Tibial nerve (tissue), 4 donors: ENCODE measurements around the gene TWSG1. TPM values are rescaled to one million over a fixed set of nuclear protein-coding genes. Genes with fewer than 3 reads are reported as not detected.

ENCODE experiments used
- DNase-seq, 2 donors: peaks; one replicate each; pipeline ENCODE4 v3.0.0-alpha.2; 2019; ENCODE audit warnings: low spot score in 2 of 2
- H3K27ac ChIP-seq, 4 donors: fragments of 200-600 bp; sonication (generic) in 3 of 4; one replicate each; pipeline ENCODE4 v1.5.1; 2017 to 2019; ENCODE audit warnings: mild to moderate bottlenecking in 1 of 4
- H3K27me3 ChIP-seq, 2 donors: fragments of 200-600 bp; sonication (generic) in 1 of 2; one replicate each; pipeline versions ENCODE4 v1.5.1 to v1.6.0; 2017 to 2019
- H3K36me3 ChIP-seq, 3 donors: fragments of 200-600 bp; sonication (generic); one replicate each; pipeline ENCODE4 v1.5.1; 2018 to 2019
- H3K4me1 ChIP-seq, 4 donors: fragments of 200-600 bp; sonication (generic) in 3 of 4; one replicate each; pipeline ENCODE4 v1.5.1; 2017 to 2019
- H3K4me3 ChIP-seq, 4 donors: fragments of 200-600 bp; sonication (generic) in 3 of 4; one replicate each; pipeline ENCODE4 v1.5.1; 2017 to 2019; ENCODE audit warnings: mild to moderate bottlenecking in 1 of 4, moderate library complexity in 1 of 4
- H3K9me3 ChIP-seq, 4 donors: fragments of 200-600 bp; sonication (generic) in 3 of 4; one replicate each; pipeline ENCODE4 v1.5.1; 2017 to 2019
- EP300 ChIP-seq, 2 donors: sonication (generic); formaldehyde crosslinking; IDR thresholded peaks; one replicate each; pipeline ENCODE4 v1.6.1; 2017; ENCODE audit warnings: antibody characterized with exemption in 2 of 2, mild to moderate bottlenecking in 1 of 2
- POLR2A ChIP-seq, 2 donors: fragments of 450-650 bp; IDR thresholded peaks; one replicate each; pipeline ENCODE4 v1.6.1; 2017; ENCODE audit warnings: antibody characterized with exemption in 2 of 2, mild to moderate bottlenecking in 2 of 2, moderate library complexity in 2 of 2
- WGBS, 2 donors: methylation state at CpG; one replicate each; pipeline ENCODE4 v1.1.5; 2018; 5-methylcytosine and 5-hydroxymethylcytosine counted together
- total RNA-seq, 4 donors: library from RNA; depleted of rRNA; stranded (reverse); fragments of >200 nt; gene quantifications; one replicate each; pipeline ENCODE4 v1.1.0, GENCODE V29; 2016
- TF ChIP-seq, protein P1 (sequence below), 5 experiments: fragments of 200-600 bp in 3 of 5; fragments of 450-650 bp in 2 of 5; sonication (generic) in 3 of 5; IDR thresholded peaks; one replicate each; pipeline ENCODE4 v1.5.1; 2016 to 2019; ENCODE audit warnings: antibody characterized with exemption in 5 of 5, mild to moderate bottlenecking in 3 of 5, moderate library complexity in 2 of 5

TWSG1 gene
- total RNA-seq, 4 donors from 2014 or later = 33.3 to 64.9 (median 56.9) TPM

DNA sequence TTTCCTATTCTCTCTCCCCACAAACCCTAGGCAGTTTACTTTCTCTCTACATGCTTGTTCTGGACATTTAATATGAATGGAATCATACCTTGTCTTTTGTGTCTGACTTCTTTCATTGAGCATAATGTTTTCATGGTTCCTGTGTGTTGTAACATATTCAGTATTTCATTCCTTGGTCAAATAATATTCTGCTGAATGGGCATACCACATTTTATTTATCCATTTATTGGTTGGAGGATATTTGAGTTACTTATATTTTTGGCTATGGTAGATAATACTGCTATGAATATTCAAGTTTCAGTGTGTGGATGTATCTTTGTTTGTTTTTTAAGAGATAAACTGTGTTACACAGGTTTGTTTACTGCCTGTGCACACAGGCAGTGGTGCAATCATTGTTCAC lies 9.0 kb downstream of the TWSG1 start:
- DNase-seq = no peak
- Histone ChIP-seq H3K27ac (no peak overlapping the region), H3K9me3 (no peaks in the 10 kb centered on the region), H3K4me1 (peaks cover 0 to 12% (median 2%) of the 10 kb centered on the region in 4 donors), H3K4me3 (no peak overlapping the region), H3K36me3 (peaks cover 0 to 56% (median 0%) of the 10 kb centered on the region in 3 donors), H3K27me3 (no peaks in the 10 kb centered on the region)
- no peak for TF ChIP-seq POLR2A (IDR thresholded peaks at IDR 0.05)
- TF ChIP-seq, protein P1, sequence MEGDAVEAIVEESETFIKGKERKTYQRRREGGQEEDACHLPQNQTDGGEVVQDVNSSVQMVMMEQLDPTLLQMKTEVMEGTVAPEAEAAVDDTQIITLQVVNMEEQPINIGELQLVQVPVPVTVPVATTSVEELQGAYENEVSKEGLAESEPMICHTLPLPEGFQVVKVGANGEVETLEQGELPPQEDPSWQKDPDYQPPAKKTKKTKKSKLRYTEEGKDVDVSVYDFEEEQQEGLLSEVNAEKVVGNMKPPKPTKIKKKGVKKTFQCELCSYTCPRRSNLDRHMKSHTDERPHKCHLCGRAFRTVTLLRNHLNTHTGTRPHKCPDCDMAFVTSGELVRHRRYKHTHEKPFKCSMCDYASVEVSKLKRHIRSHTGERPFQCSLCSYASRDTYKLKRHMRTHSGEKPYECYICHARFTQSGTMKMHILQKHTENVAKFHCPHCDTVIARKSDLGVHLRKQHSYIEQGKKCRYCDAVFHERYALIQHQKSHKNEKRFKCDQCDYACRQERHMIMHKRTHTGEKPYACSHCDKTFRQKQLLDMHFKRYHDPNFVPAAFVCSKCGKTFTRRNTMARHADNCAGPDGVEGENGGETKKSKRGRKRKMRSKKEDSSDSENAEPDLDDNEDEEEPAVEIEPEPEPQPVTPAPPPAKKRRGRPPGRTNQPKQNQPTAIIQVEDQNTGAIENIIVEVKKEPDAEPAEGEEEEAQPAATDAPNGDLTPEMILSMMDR (IDR thresholded peaks at IDR 0.05) = no peak
- no peak for TF ChIP-seq EP300 (IDR thresholded peaks at IDR 0.05)

DNA sequence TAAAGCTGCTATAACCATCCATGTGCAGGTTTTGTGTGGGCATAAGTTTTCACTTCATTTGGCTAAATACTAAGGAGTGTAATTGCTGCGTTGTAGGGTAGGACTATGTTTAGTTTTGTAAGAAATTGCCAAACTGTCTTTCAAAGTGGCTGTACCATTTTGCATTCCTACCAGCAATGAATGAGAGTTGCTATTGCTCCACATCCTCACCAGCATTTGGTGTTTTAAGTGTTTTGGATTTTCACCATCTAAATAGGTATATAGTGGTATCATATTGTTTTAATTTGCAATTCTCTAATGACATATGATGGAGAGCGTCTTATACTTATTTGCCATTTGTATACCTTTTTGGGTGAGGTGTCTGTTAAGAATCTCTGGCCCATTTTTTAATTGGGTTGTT lies 12.2 kb downstream of the TWSG1 start:
- no peak overlapping the region for H3K27ac ChIP-seq
- H3K4me3 ChIP-seq = no peak overlapping the region
- H3K9me3 ChIP-seq = no peaks in the 10 kb centered on the region
- H3K27me3 ChIP-seq = no peaks in the 10 kb centered on the region
- TF ChIP-seq EP300 (IDR thresholded peaks at IDR 0.05) (no peak), POLR2A (IDR thresholded peaks at IDR 0.05) (no peak)
- TF ChIP-seq, protein P1 (IDR thresholded peaks at IDR 0.05) = no peak
- H3K4me1 ChIP-seq = peaks cover 0 to 17% (median 2%) of the 10 kb centered on the region in 4 donors
- H3K36me3 ChIP-seq = peaks cover 0 to 29% (median 0%) of the 10 kb centered on the region in 3 donors
- 98 to 99% methylated on average over 2 of the region's 2 CpGs for WGBS, 2 donors
- no peak for DNase-seq

- TF ChIP-seq EP300 (IDR thresholded peaks at IDR 0.05) (no peak), POLR2A (IDR thresholded peaks at IDR 0.05) (no peak)
- TF ChIP-seq, protein P1 (IDR thresholded peaks at IDR 0.05) = no peak
- no peak for DNase-seq
- 32 to 37% methylated on average over 3 of the region's 3 CpGs for WGBS, 2 donors
- H3K4me3 ChIP-seq = no peak overlapping the region
- no peaks in the 10 kb centered on the region for H3K9me3 ChIP-seq
- peaks cover 0 to 17% (median 2%) of the 10 kb centered on the region in 4 donors for H3K4me1 ChIP-seq
- no peak overlapping the region for H3K27ac ChIP-seq
- peaks cover 0 to 24% (median 0%) of the 10 kb centered on the region in 3 donors for H3K36me3 ChIP-seq
- H3K27me3 ChIP-seq = no peaks in the 10 kb centered on the region
Observed at GRCh38 chr18:9348079-9348671, 13.6 kb downstream of the TWSG1 start.

DNA sequence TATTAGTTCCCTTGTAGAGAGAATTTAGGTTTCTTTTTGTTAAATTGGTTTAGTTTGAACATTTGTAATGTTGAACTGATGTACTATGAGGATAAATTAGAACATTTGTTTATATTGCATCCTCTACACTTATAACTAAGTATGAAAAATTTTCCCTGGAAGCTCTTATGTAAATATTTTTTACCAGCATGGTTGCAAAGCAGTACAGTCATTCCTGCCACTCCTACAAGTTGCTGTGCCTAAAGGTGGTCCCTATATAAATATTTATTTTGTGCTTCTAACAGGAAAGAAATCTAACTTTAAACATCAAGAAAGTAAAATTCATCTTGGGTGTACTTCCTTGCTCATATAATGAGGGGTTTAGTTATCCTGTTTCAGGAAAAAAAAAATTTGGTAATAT lies 14.2 kb downstream of the TWSG1 start:
- Histone ChIP-seq H3K4me3 (no peak overlapping the region), H3K27me3 (no peaks in the 10 kb centered on the region), H3K4me1 (peaks cover 0 to 17% (median 2%) of the 10 kb centered on the region in 4 donors), H3K36me3 (peaks cover 0 to 19% (median 0%) of the 10 kb centered on the region in 3 donors), H3K9me3 (no peaks in the 10 kb centered on the region), H3K27ac (no peak overlapping the region)
- no peak for TF ChIP-seq EP300 (IDR thresholded peaks at IDR 0.05)
- TF ChIP-seq POLR2A (IDR thresholded peaks at IDR 0.05) = no peak
- TF ChIP-seq, protein P1 (IDR thresholded peaks at IDR 0.05) = no peak
- no peak for DNase-seq

- 86 to 91% methylated on average over 2 of the region's 2 CpGs for WGBS, 2 donors
- Histone ChIP-seq H3K9me3 (no peaks in the 10 kb centered on the region), H3K4me3 (no peak overlapping the region), H3K4me1 (peaks cover 0 to 18% (median 0%) of the 10 kb centered on the region in 4 donors), H3K27me3 (no peaks in the 10 kb centered on the region), H3K36me3 (no peaks in the 10 kb centered on the region), H3K27ac (no peak overlapping the region)
- no peak for TF ChIP-seq EP300 (IDR thresholded peaks at IDR 0.05)
- TF ChIP-seq, protein P1 (IDR thresholded peaks at IDR 0.05) = no peak
- no peak for TF ChIP-seq POLR2A (IDR thresholded peaks at IDR 0.05)
- DNase-seq = no peak
Observed at GRCh38 chr18:9353596-9353995, 19.0 kb downstream of the TWSG1 start.
